ENCODE data around the gene DSC1. TPM values are rescaled to one million over a fixed set of nuclear protein-coding genes. Genes with fewer than 3 reads are reported as not detected.

The DSC1 gene
- not detected for polyA plus RNA-seq (2013, experiment 1 of 2)
- polyA plus RNA-seq (2013, experiment 2 of 2), result not detected

GRCh38 chr18:31162825-31163435 is at the start of gene DSC1:
Gene DSC1, minus strand, starts transcription at chr18:31162856. Its CDS starts 262 bp downstream, at chr18:31162594.
- Histone ChIP-seq H3K9me3 (ENCODE audit: insufficient read depth, low read depth, low read length) (no peaks in the 10 kb centered on the region), H3K4me1 (ENCODE audit: insufficient read depth, low read length) (peaks cover 7% of the 10 kb centered on the region; the same call in 1 of the 2 replicates), H3K27ac (ENCODE audit: low read depth, low read length) (no peak within 1 kb of the TSS), H3K36me3 (ENCODE audit: insufficient read depth, low read length) (no peaks in the 10 kb centered on the region), H3K4me3 (ENCODE audit: low read length) (no peak within 1 kb of the TSS), H3K9ac (ENCODE audit: low read depth, low read length) (no peak within 1 kb of the TSS), H3K27me3 (ENCODE audit: insufficient read depth, low read length) (no peaks in the 10 kb centered on the region)
- WGBS, result 88% methylated on average over 5 of the region's 5 CpGs

- Histone ChIP-seq H3K4me1 (ENCODE audit: insufficient read depth, low read length) (peaks cover 20% of the 10 kb centered on the region), H3K27me3 (ENCODE audit: insufficient read depth, low read length) (no peaks in the 10 kb centered on the region), H3K9ac (ENCODE audit: low read depth, low read length) (no peak overlapping the region), H3K36me3 (ENCODE audit: insufficient read depth, low read length) (no peaks in the 10 kb centered on the region), H3K9me3 (ENCODE audit: insufficient read depth, low read depth, low read length) (no peaks in the 10 kb centered on the region), H3K27ac (ENCODE audit: low read depth, low read length) (no peak overlapping the region), H3K4me3 (ENCODE audit: low read length) (no peak overlapping the region)
- 74% methylated on average over 1 of the region's 1 CpG for WGBS
Observed at GRCh38 chr18:31211047-31211446, 48.4 kb upstream of the DSC1 start.

GRCh38 chr18:31209041-31209440 is 46.4 kb upstream of the DSC1 start:
- H3K36me3 ChIP-seq (ENCODE audit: insufficient read depth, low read length), result no peaks in the 10 kb centered on the region
- no peaks in the 10 kb centered on the region for H3K9me3 ChIP-seq (ENCODE audit: insufficient read depth, low read depth, low read length)
- no peak overlapping the region for H3K9ac ChIP-seq (ENCODE audit: low read depth, low read length)
- 75% methylated on average over 4 of the region's 4 CpGs for WGBS
- H3K4me1 ChIP-seq (ENCODE audit: insufficient read depth, low read length), result peaks cover 20% of the 10 kb centered on the region
- no peaks in the 10 kb centered on the region for H3K27me3 ChIP-seq (ENCODE audit: insufficient read depth, low read length)
- no peak overlapping the region for H3K27ac ChIP-seq (ENCODE audit: low read depth, low read length)
- no peak overlapping the region for H3K4me3 ChIP-seq (ENCODE audit: low read length)

GRCh38 chr18:31207391-31207790 is 44.7 kb upstream of the DSC1 start:
- peaks cover 24% of the 10 kb centered on the region for H3K4me1 ChIP-seq (ENCODE audit: insufficient read depth, low read length)
- 90% methylated on average over 5 of the region's 6 CpGs for WGBS
- no peaks in the 10 kb centered on the region for H3K27me3 ChIP-seq (ENCODE audit: insufficient read depth, low read length)
- H3K9ac ChIP-seq (ENCODE audit: low read depth, low read length), result no peak overlapping the region
- no peak overlapping the region for H3K4me3 ChIP-seq (ENCODE audit: low read length)
- H3K27ac ChIP-seq (ENCODE audit: low read depth, low read length), result no peak overlapping the region
- H3K9me3 ChIP-seq (ENCODE audit: insufficient read depth, low read depth, low read length), result no peaks in the 10 kb centered on the region
- H3K36me3 ChIP-seq (ENCODE audit: insufficient read depth, low read length), result no peaks in the 10 kb centered on the region

GRCh38 chr18:31206787-31207381 is 44.2 kb upstream of the DSC1 start:
- Histone ChIP-seq H3K9me3 (ENCODE audit: insufficient read depth, low read depth, low read length) (no peaks in the 10 kb centered on the region), H3K4me1 (ENCODE audit: insufficient read depth, low read length) (peaks cover 24% of the 10 kb centered on the region), H3K9ac (ENCODE audit: low read depth, low read length) (no peak overlapping the region), H3K27ac (ENCODE audit: low read depth, low read length) (no peak overlapping the region), H3K4me3 (ENCODE audit: low read length) (no peak overlapping the region), H3K27me3 (ENCODE audit: insufficient read depth, low read length) (no peaks in the 10 kb centered on the region), H3K36me3 (ENCODE audit: insufficient read depth, low read length) (no peaks in the 10 kb centered on the region)
- 60% methylated on average over 11 of the region's 11 CpGs for WGBS

- Histone ChIP-seq H3K27ac (ENCODE audit: low read depth, low read length) (no peak overlapping the region), H3K36me3 (ENCODE audit: insufficient read depth, low read length) (no peaks in the 10 kb centered on the region), H3K4me3 (ENCODE audit: low read length) (no peak overlapping the region), H3K9ac (ENCODE audit: low read depth, low read length) (no peak overlapping the region), H3K27me3 (ENCODE audit: insufficient read depth, low read length) (no peaks in the 10 kb centered on the region), H3K9me3 (ENCODE audit: insufficient read depth, low read depth, low read length) (no peaks in the 10 kb centered on the region), H3K4me1 (ENCODE audit: insufficient read depth, low read length) (peaks cover 24% of the 10 kb centered on the region)
- WGBS, result 96% methylated on average over 3 of the region's 5 CpGs
Observed at GRCh38 chr18:31206071-31206470, 43.4 kb upstream of the DSC1 start.

GRCh38 chr18:31205273-31205672 is 42.6 kb upstream of the DSC1 start:
- Histone ChIP-seq H3K27ac (ENCODE audit: low read depth, low read length) (no peak overlapping the region), H3K4me1 (ENCODE audit: insufficient read depth, low read length) (peaks cover 24% of the 10 kb centered on the region), H3K4me3 (ENCODE audit: low read length) (no peak overlapping the region), H3K9ac (ENCODE audit: low read depth, low read length) (no peak overlapping the region), H3K27me3 (ENCODE audit: insufficient read depth, low read length) (no peaks in the 10 kb centered on the region), H3K36me3 (ENCODE audit: insufficient read depth, low read length) (no peaks in the 10 kb centered on the region), H3K9me3 (ENCODE audit: insufficient read depth, low read depth, low read length) (no peaks in the 10 kb centered on the region)
- 96% methylated on average over 2 of the region's 2 CpGs for WGBS

- Histone ChIP-seq H3K27ac (ENCODE audit: low read depth, low read length) (no peak overlapping the region), H3K36me3 (ENCODE audit: insufficient read depth, low read length) (no peaks in the 10 kb centered on the region), H3K9me3 (ENCODE audit: insufficient read depth, low read depth, low read length) (no peaks in the 10 kb centered on the region), H3K27me3 (ENCODE audit: insufficient read depth, low read length) (no peaks in the 10 kb centered on the region), H3K4me1 (ENCODE audit: insufficient read depth, low read length) (peaks cover 24% of the 10 kb centered on the region), H3K9ac (ENCODE audit: low read depth, low read length) (no peak overlapping the region), H3K4me3 (ENCODE audit: low read length) (no peak overlapping the region)
- 92% methylated on average over 4 of the region's 4 CpGs for WGBS
Observed at GRCh38 chr18:31204833-31205232, 42.2 kb upstream of the DSC1 start.

GRCh38 chr18:31204166-31204565 is 41.5 kb upstream of the DSC1 start:
- Histone ChIP-seq H3K36me3 (ENCODE audit: insufficient read depth, low read length) (no peaks in the 10 kb centered on the region), H3K4me3 (ENCODE audit: low read length) (no peak overlapping the region), H3K9ac (ENCODE audit: low read depth, low read length) (no peak overlapping the region), H3K4me1 (ENCODE audit: insufficient read depth, low read length) (peaks cover 25% of the 10 kb centered on the region), H3K27ac (ENCODE audit: low read depth, low read length) (no peak overlapping the region), H3K27me3 (ENCODE audit: insufficient read depth, low read length) (no peaks in the 10 kb centered on the region), H3K9me3 (ENCODE audit: insufficient read depth, low read depth, low read length) (no peaks in the 10 kb centered on the region)
- WGBS, result 100% methylated on average over 1 of the region's 2 CpGs

GRCh38 chr18:31203794-31204148 is 41.1 kb upstream of the DSC1 start:
- H3K4me3 ChIP-seq (ENCODE audit: low read length), result no peak overlapping the region
- 91% methylated on average over 5 of the region's 5 CpGs for WGBS
- no peak overlapping the region for H3K27ac ChIP-seq (ENCODE audit: low read depth, low read length)
- H3K9me3 ChIP-seq (ENCODE audit: insufficient read depth, low read depth, low read length), result no peaks in the 10 kb centered on the region
- H3K27me3 ChIP-seq (ENCODE audit: insufficient read depth, low read length), result no peaks in the 10 kb centered on the region
- H3K9ac ChIP-seq (ENCODE audit: low read depth, low read length), result no peak overlapping the region
- peaks cover 22% of the 10 kb centered on the region for H3K4me1 ChIP-seq (ENCODE audit: insufficient read depth, low read length)
- H3K36me3 ChIP-seq (ENCODE audit: insufficient read depth, low read length), result no peaks in the 10 kb centered on the region

GRCh38 chr18:31203096-31203793 is 40.6 kb upstream of the DSC1 start:
- Histone ChIP-seq H3K4me3 (ENCODE audit: low read length) (no peak overlapping the region), H3K36me3 (ENCODE audit: insufficient read depth, low read length) (no peaks in the 10 kb centered on the region), H3K4me1 (ENCODE audit: insufficient read depth, low read length) (peaks cover 16% of the 10 kb centered on the region; the same call in 1 of the 2 replicates), H3K9ac (ENCODE audit: low read depth, low read length) (no peak overlapping the region), H3K9me3 (ENCODE audit: insufficient read depth, low read depth, low read length) (no peaks in the 10 kb centered on the region), H3K27me3 (ENCODE audit: insufficient read depth, low read length) (no peaks in the 10 kb centered on the region), H3K27ac (ENCODE audit: low read depth, low read length) (no peak overlapping the region)
- WGBS, result 91% methylated on average over 9 of the region's 9 CpGs

All from HUES64 (cell line).